ENCODE results near the gene ZNF429. TPM values are rescaled to one million over a fixed set of nuclear protein-coding genes. Genes with fewer than 3 reads are reported as not detected.

Gene ZNF429
- total and polyA plus RNA-seq, 2 of the 4 experiments (the other 2 are of a cell fraction), result 4.3 to 6.4 TPM

DNA sequence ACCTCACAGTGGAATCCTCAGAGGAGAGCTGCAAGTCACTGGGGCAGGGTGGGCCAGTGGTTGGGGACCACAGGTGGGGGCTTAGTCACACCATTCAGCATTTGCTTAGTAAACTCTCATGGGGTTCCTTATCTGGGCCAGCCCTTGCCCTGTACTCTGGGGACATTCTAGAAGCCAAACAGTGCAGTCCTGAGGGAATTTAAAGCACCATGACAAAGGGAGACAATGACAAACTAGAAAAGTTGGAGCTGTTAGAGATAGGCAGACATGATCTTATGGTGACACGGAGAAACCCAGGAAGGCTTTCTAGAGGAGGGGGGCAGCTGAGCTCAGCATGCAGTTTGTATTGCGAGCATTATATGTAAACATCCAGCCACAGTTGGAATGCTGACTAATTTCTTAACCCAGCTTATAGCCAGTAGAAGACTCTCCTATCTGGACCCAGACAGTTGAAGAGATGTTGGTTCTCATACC is 87.6 kb downstream of the ZNF429 start:
- Histone ChIP-seq H2AK5ac (ENCODE audit: low read depth, low read length) (no peak overlapping the region), H2BK20ac (ENCODE audit: low read depth, low read length) (no peak overlapping the region), H4K8ac (ENCODE audit: low read depth in 2 of 2, low read length in 2 of 2) (no peak overlapping the region), H3K27ac (ENCODE audit: insufficient read depth, low read length) (no peak overlapping the region), H3K4ac (ENCODE audit: low read depth, low read length) (no peak overlapping the region), H3K9ac (ENCODE audit: low read depth, low read length) (no peak overlapping the region), H3K14ac (replicated peaks; ENCODE audit: low read depth, low read length) (no peak overlapping the region), H4K20me1 (ENCODE audit: insufficient read depth, low read length) (no peaks in the 10 kb centered on the region), H3K27me3 (ENCODE audit: control insufficient read depth, insufficient read depth, low read length) (no peaks in the 10 kb centered on the region), H3K23ac (ENCODE audit: low read depth, low read length) (no peak overlapping the region), H3K56ac (ENCODE audit: extremely low read depth, insufficient read depth, low read length) (no peak overlapping the region), H3K18ac (ENCODE audit: low read depth, low read length) (no peak overlapping the region), H3K4me2 (ENCODE audit: low read depth, low read length) (no peak overlapping the region), H3K9me1 (ENCODE audit: insufficient read depth, low read length) (no peaks in the 10 kb centered on the region), H2BK5ac (ENCODE audit: low read depth, low read length, poor library complexity, severe bottlenecking) (no peak overlapping the region), H3K79me1 (ENCODE audit: low read depth in 1 of 2, low read length in 2 of 2) (no peaks in the 10 kb centered on the region), H3K36me3 (ENCODE audit: control insufficient read depth, insufficient read depth, low read length) (no peaks in the 10 kb centered on the region), H2AFZ (replicated peaks; ENCODE audit: low read length, poor library complexity) (no peak overlapping the region), H3K9me3 (ENCODE audit: control insufficient read depth, insufficient read depth, low read length) (peaks cover 35% of the 10 kb centered on the region), H4K5ac (ENCODE audit: low read depth, low read length) (no peak overlapping the region), H3K4me3 (ENCODE audit: insufficient read depth, low read depth, low read length) (no peak overlapping the region), H2AK9ac (replicated peaks; ENCODE audit: low read depth, low read length, poor library complexity) (no peak overlapping the region), H2BK120ac (ENCODE audit: low read depth, low read length) (no peak overlapping the region), H2BK15ac (ENCODE audit: low read depth, low read length) (no peak overlapping the region), H4K91ac (ENCODE audit: insufficient read depth, low read depth, low read length) (no peak overlapping the region), H3K4me1 (ENCODE audit: control insufficient read depth, insufficient read depth, low read length) (no peaks in the 10 kb centered on the region)
- no CpG with 5 or more reads among the region's 2 CpGs for WGBS, 2 experiments (ENCODE audit: extremely low coverage in 2 of 2, insufficient read length in 1 of 2)
- intact Hi-C loops (cut with micrococcal nuclease) (no loop called here), in situ Hi-C loops (cut with MboI; ENCODE audit: low sequenced_read_pairs) (no loop called here), dilution Hi-C loops (cut with HindIII; ENCODE audit: low sequenced_read_pairs, unreplicated experiment) (no loop called here)
- BruUV-seq (replicated peaks), result no TSS peak
- no peak for ATAC-seq (ENCODE audit: low read depth)
- no peak for DNase-seq
- CTCF ChIA-PET, result no interaction called here
- no peak for TF ChIP-seq NFE2L2 (IDR thresholded peaks at IDR 0.05; ENCODE audit: low read depth, low read length)
- TF ChIP-seq, protein P1, sequence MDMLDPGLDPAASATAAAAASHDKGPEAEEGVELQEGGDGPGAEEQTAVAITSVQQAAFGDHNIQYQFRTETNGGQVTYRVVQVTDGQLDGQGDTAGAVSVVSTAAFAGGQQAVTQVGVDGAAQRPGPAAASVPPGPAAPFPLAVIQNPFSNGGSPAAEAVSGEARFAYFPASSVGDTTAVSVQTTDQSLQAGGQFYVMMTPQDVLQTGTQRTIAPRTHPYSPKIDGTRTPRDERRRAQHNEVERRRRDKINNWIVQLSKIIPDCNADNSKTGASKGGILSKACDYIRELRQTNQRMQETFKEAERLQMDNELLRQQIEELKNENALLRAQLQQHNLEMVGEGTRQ (IDR thresholded peaks at IDR 0.05; ENCODE audit: low read depth, low read length), result no peak
- no peak for TF ChIP-seq CHD1 (IDR thresholded peaks at IDR 0.05; ENCODE audit: low read depth, low read length)
- no peak for TF ChIP-seq FOS (IDR thresholded peaks at IDR 0.05; ENCODE audit: low read depth, low read length)
- no peak for TF ChIP-seq SMC3 (IDR thresholded peaks at IDR 0.05; ENCODE audit: low read depth, low read length)
- TF ChIP-seq POLR2A (IDR thresholded peaks at IDR 0.05; ENCODE audit: low read depth, low read length), result no peak
- TF ChIP-seq CEBPB (IDR thresholded peaks at IDR 0.05; ENCODE audit: low read depth, low read length), result no peak
- TF ChIP-seq RCOR1 (IDR thresholded peaks at IDR 0.05; ENCODE audit: insufficient replicate concordance, low read length), result no peak
- no peak for TF ChIP-seq MAZ (IDR thresholded peaks at IDR 0.05; ENCODE audit: borderline replicate concordance, low read depth, low read length)
- no peak for TF ChIP-seq RAD21 (IDR thresholded peaks at IDR 0.05; ENCODE audit: low read length)
- no peak for TF ChIP-seq BHLHE40 (IDR thresholded peaks at IDR 0.05; ENCODE audit: low read depth, low read length)
- POLR2A ChIA-PET (ENCODE audit: unreplicated experiment), result no interaction called here
